GM10266 (cell line): ENCODE data around the gene CNR1.

Experiments
- DNase-seq: peaks from one replicate; pipeline ENCODE4 v3.0.0; 2012; ENCODE audit errors: extremely low spot score
- TF ChIP-seq, protein P1 (sequence below): IDR thresholded peaks from 2 replicates; pipeline ENCODE4 v1.5.1; 2012; ENCODE audit warnings: mild to moderate bottlenecking, low read depth; ENCODE audit not compliant: control insufficient read depth, insufficient read depth; ENCODE audit errors: missing control alignments

CNR1 gene

DNA sequence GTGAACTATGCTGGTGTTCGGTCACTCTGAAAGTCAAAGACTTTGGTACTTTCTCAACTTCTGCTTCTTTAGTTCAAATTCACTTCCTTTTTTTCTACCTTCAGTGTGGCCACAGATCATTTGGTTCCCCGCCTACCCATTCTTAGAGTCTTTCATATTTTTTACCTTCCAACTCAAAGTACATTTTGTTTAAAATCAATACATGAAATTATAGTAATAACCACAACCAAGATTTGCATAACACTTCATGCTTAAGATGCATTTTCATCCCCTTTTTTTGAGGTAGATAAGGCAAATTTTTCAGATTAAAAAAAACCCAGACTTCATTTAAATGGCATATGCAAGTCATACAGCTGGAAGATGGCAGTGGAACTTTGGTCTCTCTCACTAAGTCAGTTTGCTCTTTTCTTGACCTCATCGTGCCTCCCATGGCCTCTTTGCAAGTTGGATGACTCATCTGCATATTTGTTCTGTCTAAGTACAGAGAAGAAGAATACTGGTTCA is 11.9 kb upstream of the CNR1 start:
- peak; percentile 60 for DNase-seq
- TF ChIP-seq, protein P1, sequence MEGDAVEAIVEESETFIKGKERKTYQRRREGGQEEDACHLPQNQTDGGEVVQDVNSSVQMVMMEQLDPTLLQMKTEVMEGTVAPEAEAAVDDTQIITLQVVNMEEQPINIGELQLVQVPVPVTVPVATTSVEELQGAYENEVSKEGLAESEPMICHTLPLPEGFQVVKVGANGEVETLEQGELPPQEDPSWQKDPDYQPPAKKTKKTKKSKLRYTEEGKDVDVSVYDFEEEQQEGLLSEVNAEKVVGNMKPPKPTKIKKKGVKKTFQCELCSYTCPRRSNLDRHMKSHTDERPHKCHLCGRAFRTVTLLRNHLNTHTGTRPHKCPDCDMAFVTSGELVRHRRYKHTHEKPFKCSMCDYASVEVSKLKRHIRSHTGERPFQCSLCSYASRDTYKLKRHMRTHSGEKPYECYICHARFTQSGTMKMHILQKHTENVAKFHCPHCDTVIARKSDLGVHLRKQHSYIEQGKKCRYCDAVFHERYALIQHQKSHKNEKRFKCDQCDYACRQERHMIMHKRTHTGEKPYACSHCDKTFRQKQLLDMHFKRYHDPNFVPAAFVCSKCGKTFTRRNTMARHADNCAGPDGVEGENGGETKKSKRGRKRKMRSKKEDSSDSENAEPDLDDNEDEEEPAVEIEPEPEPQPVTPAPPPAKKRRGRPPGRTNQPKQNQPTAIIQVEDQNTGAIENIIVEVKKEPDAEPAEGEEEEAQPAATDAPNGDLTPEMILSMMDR, result no peak

DNA sequence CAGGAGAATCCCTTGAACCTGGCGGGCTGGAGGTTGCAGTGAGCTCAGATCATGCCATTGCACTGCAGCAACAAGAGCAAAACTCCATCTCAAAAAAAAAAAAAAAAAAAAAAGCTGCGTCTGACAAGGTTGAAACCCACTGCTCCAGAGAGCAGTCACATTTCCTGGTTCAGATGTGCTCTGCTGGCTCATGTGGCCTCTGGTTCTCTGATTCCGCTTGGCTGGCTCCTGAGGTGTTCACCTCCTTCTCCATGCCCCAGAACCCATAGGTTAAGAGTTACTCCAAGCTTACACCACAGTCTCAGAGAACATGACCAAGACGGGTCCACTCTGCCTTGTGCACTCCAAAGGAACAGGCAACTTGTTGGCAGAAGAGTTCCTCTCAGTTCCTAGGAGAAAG is 8.8 kb upstream of the CNR1 start:
- no peak for DNase-seq
- TF ChIP-seq, protein P1, result no peak

DNA sequence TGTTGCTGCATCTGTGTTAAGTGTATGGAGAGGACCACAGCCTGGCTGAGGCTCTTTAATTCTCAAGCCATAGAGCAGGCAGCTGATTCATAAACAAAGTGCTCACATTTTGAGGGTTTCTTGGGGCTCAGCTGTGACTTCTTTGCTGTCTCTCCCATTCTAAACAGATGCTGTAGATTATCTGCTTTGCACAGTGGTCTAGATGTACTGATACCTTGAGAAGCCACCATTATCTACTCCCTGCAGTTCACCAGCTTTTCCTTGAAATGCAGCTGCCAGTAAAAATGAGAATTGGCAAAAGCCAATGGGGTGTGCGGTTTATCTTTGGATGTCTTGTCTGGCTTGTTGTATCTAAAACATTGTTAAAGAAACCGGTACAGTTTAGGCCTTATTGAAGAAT is 5.2 kb upstream of the CNR1 start:
- TF ChIP-seq, protein P1, result no peak
- DNase-seq, result no peak

DNA sequence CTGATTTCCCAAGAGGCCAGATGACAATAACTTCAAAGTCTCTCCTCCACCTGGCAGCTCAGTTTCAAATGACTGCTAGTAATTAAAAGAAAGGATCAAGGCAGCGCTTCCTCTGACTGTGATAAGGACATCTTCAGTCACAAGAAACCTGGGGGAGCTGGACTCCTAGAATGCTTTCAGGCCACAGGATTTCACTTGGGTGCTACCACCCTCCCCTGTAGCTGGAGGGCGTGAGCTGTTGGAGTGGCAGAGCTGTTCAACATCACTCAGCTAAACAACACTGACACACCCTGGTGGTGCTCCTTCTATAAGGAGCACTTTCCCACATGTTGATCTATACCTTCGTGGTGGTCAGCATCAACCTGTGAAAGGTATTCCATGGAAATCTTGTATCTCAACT is 2.2 kb upstream of the CNR1 start:
- peak; percentile 40 for DNase-seq
- TF ChIP-seq, protein P1, result peak; percentile 18

DNA sequence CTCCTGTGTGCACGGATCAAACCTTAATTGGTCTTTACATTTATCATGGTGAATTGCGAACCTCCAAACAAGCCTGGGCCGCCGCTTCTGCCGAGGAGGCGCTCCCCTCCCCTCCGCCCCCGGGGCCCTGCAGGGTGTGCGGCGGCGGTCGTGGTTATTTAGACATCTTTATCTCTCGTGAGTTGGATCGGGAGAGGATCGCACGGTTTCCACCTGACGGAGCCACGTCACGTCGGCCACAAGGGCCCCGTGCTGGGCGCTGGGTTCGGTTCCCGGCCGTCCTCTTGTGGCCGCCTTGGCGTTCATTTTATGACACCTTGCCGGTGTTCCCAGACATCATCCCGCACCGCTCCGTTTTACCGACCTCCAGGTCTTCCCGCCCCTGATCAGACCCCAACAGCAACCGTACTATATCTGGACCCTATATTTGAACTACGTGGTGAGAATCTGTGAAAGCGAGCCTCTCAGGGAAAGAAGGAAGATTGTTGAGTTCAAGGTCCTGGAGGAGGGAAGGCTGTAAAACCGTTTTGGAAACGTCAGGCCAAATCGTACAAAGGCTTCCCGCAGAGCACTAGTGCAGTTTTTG is 1.3 kb upstream of the CNR1 start:
- peak; percentile 48 for DNase-seq
- TF ChIP-seq, protein P1, result no peak

DNA sequence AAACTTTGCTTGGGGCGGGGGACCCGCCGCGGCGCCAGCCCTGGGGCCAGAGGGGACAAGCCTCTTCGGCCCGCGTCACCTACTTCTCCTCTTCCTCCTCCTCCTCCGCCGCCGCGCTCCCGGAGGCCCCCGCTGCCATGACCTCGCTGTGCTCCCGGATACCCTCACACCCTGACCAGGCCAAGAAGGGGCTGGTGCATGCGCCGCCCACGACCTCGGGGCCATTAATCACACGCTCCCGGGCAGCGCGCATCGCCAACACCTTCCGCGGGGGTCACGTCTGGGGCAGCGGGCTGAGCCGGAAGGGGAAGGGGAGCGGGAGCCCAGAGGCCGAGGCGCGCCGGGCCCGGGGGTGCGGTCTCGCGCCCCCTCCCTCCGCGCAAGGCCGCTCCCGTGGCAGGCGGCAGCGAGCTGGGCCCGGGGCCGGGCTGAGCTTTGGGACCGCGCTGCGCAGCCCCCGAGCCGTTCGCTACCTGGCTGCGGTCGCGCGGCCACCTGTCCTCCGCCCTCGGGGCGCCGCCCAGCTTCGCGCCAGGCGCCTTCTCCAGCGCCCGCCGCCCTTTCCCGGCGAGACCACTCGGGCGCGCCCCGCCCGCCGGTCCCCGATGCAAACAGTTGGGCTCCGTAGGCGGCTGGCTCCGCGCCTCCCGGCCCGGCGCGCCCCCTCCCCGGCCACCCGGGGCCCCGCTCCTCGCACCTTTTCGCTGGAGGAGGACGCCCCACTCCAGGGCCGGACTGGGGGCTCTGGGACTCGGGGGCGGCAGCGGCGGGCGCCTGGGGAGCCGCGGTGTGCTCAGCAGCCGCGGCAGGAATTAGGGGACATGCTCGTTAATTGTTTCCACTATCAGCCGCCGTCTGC is 575 bp upstream of the CNR1 start:
- peak; percentile 72 for DNase-seq
- TF ChIP-seq, protein P1, result no peak
